ENCODE results near the gene DAB2IP.

DNA sequence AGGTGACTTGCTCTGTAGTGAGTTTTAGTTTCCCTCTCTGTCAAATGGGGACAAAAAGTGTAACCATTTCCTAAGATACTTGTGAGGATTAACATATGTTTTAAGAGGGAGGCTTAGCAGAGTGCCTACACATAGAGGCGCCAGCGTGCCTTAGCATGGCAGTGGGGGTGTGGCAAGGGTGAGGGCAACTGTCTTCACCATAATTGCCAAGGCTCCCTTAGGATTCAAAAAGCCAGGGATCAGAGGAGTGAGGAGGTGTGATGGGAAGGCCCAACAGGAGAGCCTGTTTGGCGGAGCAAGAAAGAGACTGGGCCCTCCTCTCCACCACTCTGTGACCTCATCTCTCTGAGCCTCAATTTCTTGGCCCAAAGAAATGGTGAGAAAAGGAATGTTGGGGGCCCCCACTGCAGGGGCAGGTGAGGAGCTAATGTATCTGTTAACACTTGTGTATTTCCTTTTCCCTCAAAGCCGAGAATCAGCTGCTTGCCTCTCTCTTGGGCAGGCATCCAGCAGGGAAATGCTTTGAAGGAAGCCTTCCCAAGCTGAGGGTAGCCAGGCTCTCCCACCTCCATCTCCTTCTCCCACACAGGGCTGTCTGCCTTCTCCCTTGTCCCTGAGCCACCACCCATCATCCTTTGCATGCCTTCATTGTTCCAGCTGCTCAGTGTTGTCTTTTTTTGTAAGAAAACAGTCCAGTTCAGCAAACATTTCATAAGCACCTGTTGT lies 76.0 kb downstream of the DAB2IP start:
- TF ChIP-seq, protein P1, sequence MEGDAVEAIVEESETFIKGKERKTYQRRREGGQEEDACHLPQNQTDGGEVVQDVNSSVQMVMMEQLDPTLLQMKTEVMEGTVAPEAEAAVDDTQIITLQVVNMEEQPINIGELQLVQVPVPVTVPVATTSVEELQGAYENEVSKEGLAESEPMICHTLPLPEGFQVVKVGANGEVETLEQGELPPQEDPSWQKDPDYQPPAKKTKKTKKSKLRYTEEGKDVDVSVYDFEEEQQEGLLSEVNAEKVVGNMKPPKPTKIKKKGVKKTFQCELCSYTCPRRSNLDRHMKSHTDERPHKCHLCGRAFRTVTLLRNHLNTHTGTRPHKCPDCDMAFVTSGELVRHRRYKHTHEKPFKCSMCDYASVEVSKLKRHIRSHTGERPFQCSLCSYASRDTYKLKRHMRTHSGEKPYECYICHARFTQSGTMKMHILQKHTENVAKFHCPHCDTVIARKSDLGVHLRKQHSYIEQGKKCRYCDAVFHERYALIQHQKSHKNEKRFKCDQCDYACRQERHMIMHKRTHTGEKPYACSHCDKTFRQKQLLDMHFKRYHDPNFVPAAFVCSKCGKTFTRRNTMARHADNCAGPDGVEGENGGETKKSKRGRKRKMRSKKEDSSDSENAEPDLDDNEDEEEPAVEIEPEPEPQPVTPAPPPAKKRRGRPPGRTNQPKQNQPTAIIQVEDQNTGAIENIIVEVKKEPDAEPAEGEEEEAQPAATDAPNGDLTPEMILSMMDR (tag by site-specific recombination; IDR thresholded peaks at IDR 0.05): no peak
- TF ChIP-seq, protein P2, sequence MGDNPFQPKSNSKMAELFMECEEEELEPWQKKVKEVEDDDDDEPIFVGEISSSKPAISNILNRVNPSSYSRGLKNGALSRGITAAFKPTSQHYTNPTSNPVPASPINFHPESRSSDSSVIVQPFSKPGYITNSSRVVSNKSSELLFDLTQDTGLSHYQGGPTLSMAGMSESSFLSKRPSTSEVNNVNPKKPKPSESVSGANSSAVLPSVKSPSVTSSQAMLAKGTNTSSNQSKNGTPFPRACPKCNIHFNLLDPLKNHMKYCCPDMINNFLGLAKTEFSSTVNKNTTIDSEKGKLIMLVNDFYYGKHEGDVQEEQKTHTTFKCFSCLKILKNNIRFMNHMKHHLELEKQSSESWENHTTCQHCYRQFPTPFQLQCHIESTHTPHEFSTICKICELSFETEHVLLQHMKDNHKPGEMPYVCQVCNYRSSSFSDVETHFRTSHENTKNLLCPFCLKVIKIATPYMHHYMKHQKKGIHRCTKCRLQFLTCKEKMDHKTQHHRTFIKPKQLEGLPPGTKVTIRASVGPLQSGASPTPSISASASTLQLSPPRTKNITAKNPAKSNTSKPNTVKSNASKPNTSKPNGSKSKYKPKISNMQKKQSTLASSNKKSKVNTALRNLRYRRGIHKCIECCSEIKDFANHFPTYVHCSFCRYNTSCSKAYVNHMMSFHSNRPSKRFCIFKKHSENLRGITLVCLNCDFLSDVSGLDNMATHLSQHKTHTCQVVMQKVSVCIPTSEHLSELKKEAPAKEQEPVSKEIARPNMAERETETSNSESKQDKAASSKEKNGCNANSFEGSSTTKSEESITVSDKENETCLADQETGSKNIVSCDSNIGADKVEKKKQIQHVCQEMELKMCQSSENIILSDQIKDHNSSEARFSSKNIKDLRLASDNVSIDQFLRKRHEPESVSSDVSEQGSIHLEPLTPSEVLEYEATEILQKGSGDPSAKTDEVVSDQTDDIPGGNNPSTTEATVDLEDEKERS (tag by site-specific recombination; IDR thresholded peaks at IDR 0.05): no peak
- TF ChIP-seq ZNF175 (tag by site-specific recombination; IDR thresholded peaks at IDR 0.05) (no peak), ZNF416 (tag by site-specific recombination; IDR thresholded peaks at IDR 0.05) (no peak), ZNF24 (tag by site-specific recombination; IDR thresholded peaks at IDR 0.05) (no peak), ZBTB7A (tag by site-specific recombination; IDR thresholded peaks at IDR 0.05; ENCODE audit: low read depth) (no peak), ZBTB20 (tag by site-specific recombination; IDR thresholded peaks at IDR 0.05) (no peak), ZNF623 (tag by site-specific recombination; IDR thresholded peaks at IDR 0.05) (no peak), ZNF530 (tag by site-specific recombination; IDR thresholded peaks at IDR 0.05; ENCODE audit: low read depth) (no peak), ZNF324 (tag by site-specific recombination; IDR thresholded peaks at IDR 0.05) (no peak), SETDB1 (IDR thresholded peaks at IDR 0.05; ENCODE audit: insufficient read length, low read length) (no peak), ZNF777 (tag by site-specific recombination; IDR thresholded peaks at IDR 0.05; ENCODE audit: borderline replicate concordance) (no peak), ZBTB21 (tag by site-specific recombination; IDR thresholded peaks at IDR 0.05) (no peak)
- TF ChIP-seq, protein P3, sequence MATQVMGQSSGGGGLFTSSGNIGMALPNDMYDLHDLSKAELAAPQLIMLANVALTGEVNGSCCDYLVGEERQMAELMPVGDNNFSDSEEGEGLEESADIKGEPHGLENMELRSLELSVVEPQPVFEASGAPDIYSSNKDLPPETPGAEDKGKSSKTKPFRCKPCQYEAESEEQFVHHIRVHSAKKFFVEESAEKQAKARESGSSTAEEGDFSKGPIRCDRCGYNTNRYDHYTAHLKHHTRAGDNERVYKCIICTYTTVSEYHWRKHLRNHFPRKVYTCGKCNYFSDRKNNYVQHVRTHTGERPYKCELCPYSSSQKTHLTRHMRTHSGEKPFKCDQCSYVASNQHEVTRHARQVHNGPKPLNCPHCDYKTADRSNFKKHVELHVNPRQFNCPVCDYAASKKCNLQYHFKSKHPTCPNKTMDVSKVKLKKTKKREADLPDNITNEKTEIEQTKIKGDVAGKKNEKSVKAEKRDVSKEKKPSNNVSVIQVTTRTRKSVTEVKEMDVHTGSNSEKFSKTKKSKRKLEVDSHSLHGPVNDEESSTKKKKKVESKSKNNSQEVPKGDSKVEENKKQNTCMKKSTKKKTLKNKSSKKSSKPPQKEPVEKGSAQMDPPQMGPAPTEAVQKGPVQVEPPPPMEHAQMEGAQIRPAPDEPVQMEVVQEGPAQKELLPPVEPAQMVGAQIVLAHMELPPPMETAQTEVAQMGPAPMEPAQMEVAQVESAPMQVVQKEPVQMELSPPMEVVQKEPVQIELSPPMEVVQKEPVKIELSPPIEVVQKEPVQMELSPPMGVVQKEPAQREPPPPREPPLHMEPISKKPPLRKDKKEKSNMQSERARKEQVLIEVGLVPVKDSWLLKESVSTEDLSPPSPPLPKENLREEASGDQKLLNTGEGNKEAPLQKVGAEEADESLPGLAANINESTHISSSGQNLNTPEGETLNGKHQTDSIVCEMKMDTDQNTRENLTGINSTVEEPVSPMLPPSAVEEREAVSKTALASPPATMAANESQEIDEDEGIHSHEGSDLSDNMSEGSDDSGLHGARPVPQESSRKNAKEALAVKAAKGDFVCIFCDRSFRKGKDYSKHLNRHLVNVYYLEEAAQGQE (tag by site-specific recombination; IDR thresholded peaks at IDR 0.05): no peak
